ENCODE results near the gene TMEM89. TPM values are rescaled to one million over a fixed set of nuclear protein-coding genes. Genes with fewer than 3 reads are reported as not detected.
A peak's percentile ranks its signal among the peaks of the same experiment; 100 is the strongest.

Gene TMEM89
- polyA plus RNA-seq, 3 donors: 0.21 TPM; not detected in 2

- no peak for TF ChIP-seq CTCF (IDR thresholded peaks at IDR 0.05)
- H3K9me3 Mint-ChIP-seq: peaks cover 0 to 6% (median 3%) of the 10 kb centered on the region in 7 donors
- no peaks in the 10 kb centered on the region for H3K9me3 ChIP-seq (replicated peaks in 1 of 2; ENCODE audit: control insufficient read depth in 1 of 2, insufficient read depth in 1 of 2, low read length in 2 of 2)
- peaks cover 14% of the 10 kb centered on the region for H4K20me1 ChIP-seq (ENCODE audit: insufficient read depth, low read length)
- peaks cover 6 to 47% of the 10 kb centered on the region in 2 donors for H3K27me3 ChIP-seq (ENCODE audit: control insufficient read depth in 2 of 2, insufficient read depth in 2 of 2, low read length in 2 of 2)
- peaks cover 16 to 20% of the 10 kb centered on the region in 2 donors for H3K36me3 Mint-ChIP-seq
- peaks cover 47 to 62% (median 57%) of the 10 kb centered on the region in 3 donors for H3K27me3 Mint-ChIP-seq (ENCODE audit: low read depth in 3 of 3)
- no peak for DNase-seq
- WGBS (ENCODE audit: insufficient coverage): 93% methylated on average over 8 of the region's 9 CpGs
- H3K4me3 ChIP-seq (replicated peaks in 1 of 3; ENCODE audit: low read depth in 2 of 3, low read length in 3 of 3): no peak overlapping the region
- H3K9ac ChIP-seq (ENCODE audit: insufficient read depth, low read length, poor library complexity, severe bottlenecking): no peak overlapping the region
- no peaks in the 10 kb centered on the region for H3K79me2 ChIP-seq (ENCODE audit: insufficient read depth, low read length)
- peaks cover 12% of the 10 kb centered on the region for H3K4me1 Mint-ChIP-seq
- intact Hi-C loops (cut with micrococcal nuclease): no loop called here
- H2AFZ ChIP-seq (ENCODE audit: insufficient read depth, low read depth, low read length, poor library complexity, severe bottlenecking): no peak overlapping the region
- peaks cover 9 to 13% of the 10 kb centered on the region in 2 donors for H3K36me3 ChIP-seq (replicated peaks in 1 of 2; ENCODE audit: control insufficient read depth in 1 of 2, insufficient read depth in 2 of 2, low read length in 2 of 2)
- no peak overlapping the region for H3K4me3 Mint-ChIP-seq
- H3K27ac ChIP-seq (ENCODE audit: low read depth in 1 of 2, low read length in 2 of 2): no peak overlapping the region
- no peak overlapping the region for H3K27ac Mint-ChIP-seq
- peaks cover 6 to 14% of the 10 kb centered on the region in 2 donors for H3K4me1 ChIP-seq (ENCODE audit: control insufficient read depth in 1 of 2, insufficient read depth in 2 of 2, low read length in 2 of 2)
- H3K4me2 ChIP-seq (replicated peaks; ENCODE audit: extremely low read depth, low read length, poor library complexity, severe bottlenecking): no peak overlapping the region
These were observed 28.2 kb downstream of the TMEM89 start for GRCh38 chr3:48593337-48593736.

GRCh38 chr3:48592519-48593087 lies 29.0 kb downstream of the TMEM89 start:
- Histone ChIP-seq H3K9ac (ENCODE audit: insufficient read depth, low read length, poor library complexity, severe bottlenecking) (no peak overlapping the region), H3K27me3 (ENCODE audit: control insufficient read depth in 2 of 2, insufficient read depth in 2 of 2, low read length in 2 of 2) (peaks cover 6 to 47% of the 10 kb centered on the region in 2 donors), H3K4me2 (replicated peaks; ENCODE audit: extremely low read depth, low read length, poor library complexity, severe bottlenecking) (no peak overlapping the region), H3K9me3 (replicated peaks in 1 of 2; ENCODE audit: control insufficient read depth in 1 of 2, insufficient read depth in 1 of 2, low read length in 2 of 2) (no peaks in the 10 kb centered on the region), H3K4me3 (replicated peaks in 1 of 3; ENCODE audit: low read depth in 2 of 3, low read length in 3 of 3) (no peak overlapping the region), H4K20me1 (ENCODE audit: insufficient read depth, low read length) (peaks cover 8% of the 10 kb centered on the region), H3K27ac (ENCODE audit: low read depth in 1 of 2, low read length in 2 of 2) (no peak overlapping the region), H3K79me2 (ENCODE audit: insufficient read depth, low read length) (no peaks in the 10 kb centered on the region), H3K4me1 (ENCODE audit: control insufficient read depth in 1 of 2, insufficient read depth in 2 of 2, low read length in 2 of 2) (peaks cover 6 to 14% of the 10 kb centered on the region in 2 donors), H3K36me3 (replicated peaks in 1 of 2; ENCODE audit: control insufficient read depth in 1 of 2, insufficient read depth in 2 of 2, low read length in 2 of 2) (peaks cover 1 to 5% of the 10 kb centered on the region in 2 donors), H2AFZ (ENCODE audit: insufficient read depth, low read depth, low read length, poor library complexity, severe bottlenecking) (no peak overlapping the region)
- intact Hi-C loops (cut with micrococcal nuclease): no loop called here
- H3K9me3 Mint-ChIP-seq: peaks cover 0 to 6% (median 3%) of the 10 kb centered on the region in 7 donors
- H3K27me3 Mint-ChIP-seq (ENCODE audit: low read depth in 3 of 3): peaks cover 53 to 68% (median 59%) of the 10 kb centered on the region in 3 donors
- peaks cover 9 to 12% of the 10 kb centered on the region in 2 donors for H3K36me3 Mint-ChIP-seq
- H3K4me1 Mint-ChIP-seq: peaks cover 12% of the 10 kb centered on the region
- peak overlapping the region in 1 of 2 donors; percentile 35 for H3K4me3 Mint-ChIP-seq
- no peak for DNase-seq
- no peak overlapping the region for H3K27ac Mint-ChIP-seq
- WGBS (ENCODE audit: insufficient coverage): 94% methylated on average over 21 of the region's 21 CpGs
- TF ChIP-seq CTCF (IDR thresholded peaks at IDR 0.05): no peak

Data from CD14-positive monocyte (primary cell).